SH-SY5Y (cell line): Measurements from ENCODE around the gene KLHL22.

ENCODE experiments used
- GATA2 ChIP-seq: IDR thresholded peaks from 2 replicates; pipeline ENCODE4 v1.6.1; 2011; ENCODE audit warnings: mild to moderate bottlenecking, low read depth, low read length
- GATA3 ChIP-seq: IDR thresholded peaks from 2 replicates; pipeline ENCODE4 v1.6.1; 2011; ENCODE audit warnings: low read depth, mild to moderate bottlenecking, low read length, moderate library complexity

GRCh38 chr22:20399866-20400605 is 95.6 kb downstream of the KLHL22 start:
- TF ChIP-seq GATA2 (no peak), GATA3 (no peak)
